Measurements from ENCODE around the gene MBD3L3.
"Not testable (repeated sequence)": the region's sequence is repeated elsewhere in the genome, so short reads cannot be mapped to it uniquely, and the experiment has no call there.

MBD3L3 gene

DNA sequence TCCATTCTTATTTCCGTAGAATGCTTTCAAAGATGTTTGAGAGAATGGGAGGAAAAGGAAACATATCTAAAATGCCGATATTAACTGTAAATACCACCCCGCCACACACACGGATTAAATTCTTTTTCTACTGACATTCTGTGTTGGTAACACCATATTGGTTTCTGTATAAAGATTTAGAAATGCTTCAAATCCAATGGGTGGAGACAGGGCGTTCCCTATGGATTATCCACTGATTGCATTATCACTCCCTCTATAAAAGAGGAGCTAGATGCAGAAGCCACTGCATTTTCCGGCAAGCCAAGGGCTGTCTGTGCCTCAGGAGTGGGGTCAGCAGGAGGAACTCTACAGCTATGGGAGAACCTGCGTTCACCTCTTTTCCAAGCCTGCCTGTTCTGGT, 9.5 kb downstream of the MBD3L3 start, which contains the start of gene MBD3L2:
TSS of gene MBD3L2 (plus strand) at position 301 of the 400 bp plus-strand sequence. CDS start at position 354, 53 bp downstream.
- not testable (repeated sequence) for H3F3A ChIP-seq (ENCODE audit: low read depth); H3K79me2 ChIP-seq (ENCODE audit: insufficient read depth, low read length); H3K36me3 ChIP-seq (ENCODE audit: insufficient read depth, low read length); H2AFZ ChIP-seq (ENCODE audit: low read length); H3K4me1 ChIP-seq (ENCODE audit: insufficient read depth, low read length, poor library complexity, severe bottlenecking); H3K9me2 ChIP-seq (replicated peaks; ENCODE audit: low read depth, low read length); H3K4me3 ChIP-seq (ENCODE audit: low read length, poor library complexity, severe bottlenecking); H4K20me1 ChIP-seq (ENCODE audit: insufficient read depth, low read length, poor library complexity, severe bottlenecking); H3K9me3 ChIP-seq (ENCODE audit: insufficient read depth, low read depth, low read length); H3K9ac ChIP-seq (ENCODE audit: low read depth, low read length, poor library complexity, severe bottlenecking); H3K27me3 ChIP-seq (ENCODE audit: insufficient read depth, low read length, poor library complexity, severe bottlenecking); H3K4me2 ChIP-seq (ENCODE audit: low read depth, low read length, poor library complexity, severe bottlenecking)

DNA sequence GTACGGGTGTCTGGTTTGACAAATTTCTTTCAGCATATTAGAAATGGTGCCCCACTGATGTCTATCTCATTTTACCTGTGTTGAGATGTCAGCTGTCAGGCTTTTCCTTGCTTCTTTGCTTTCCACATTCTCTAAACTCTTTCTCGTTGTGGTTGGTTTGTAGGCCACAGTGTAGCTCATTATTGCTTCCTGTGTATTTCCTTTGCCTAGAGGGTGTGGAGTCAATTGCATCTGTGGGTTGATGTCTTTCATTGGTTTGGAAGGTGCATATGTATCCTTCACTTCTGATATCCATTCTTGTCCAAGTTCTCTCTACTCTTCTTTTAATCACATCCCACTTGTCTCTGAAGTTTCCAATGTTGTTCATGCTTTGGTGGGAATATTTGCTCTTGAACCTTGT, 16.9 kb downstream of the MBD3L3 start:
- not testable (repeated sequence) for H3K4me3 ChIP-seq (ENCODE audit: low read length, poor library complexity, severe bottlenecking); H3F3A ChIP-seq (ENCODE audit: low read depth); H3K79me2 ChIP-seq (ENCODE audit: insufficient read depth, low read length); H3K9me3 ChIP-seq (ENCODE audit: insufficient read depth, low read depth, low read length); H2AFZ ChIP-seq (ENCODE audit: low read length); H3K36me3 ChIP-seq (ENCODE audit: insufficient read depth, low read length); H3K9me2 ChIP-seq (replicated peaks; ENCODE audit: low read depth, low read length); H3K27me3 ChIP-seq (ENCODE audit: insufficient read depth, low read length, poor library complexity, severe bottlenecking); H3K9ac ChIP-seq (ENCODE audit: low read depth, low read length, poor library complexity, severe bottlenecking); H3K4me2 ChIP-seq (ENCODE audit: low read depth, low read length, poor library complexity, severe bottlenecking); H3K4me1 ChIP-seq (ENCODE audit: insufficient read depth, low read length, poor library complexity, severe bottlenecking); H4K20me1 ChIP-seq (ENCODE audit: insufficient read depth, low read length, poor library complexity, severe bottlenecking)

DNA sequence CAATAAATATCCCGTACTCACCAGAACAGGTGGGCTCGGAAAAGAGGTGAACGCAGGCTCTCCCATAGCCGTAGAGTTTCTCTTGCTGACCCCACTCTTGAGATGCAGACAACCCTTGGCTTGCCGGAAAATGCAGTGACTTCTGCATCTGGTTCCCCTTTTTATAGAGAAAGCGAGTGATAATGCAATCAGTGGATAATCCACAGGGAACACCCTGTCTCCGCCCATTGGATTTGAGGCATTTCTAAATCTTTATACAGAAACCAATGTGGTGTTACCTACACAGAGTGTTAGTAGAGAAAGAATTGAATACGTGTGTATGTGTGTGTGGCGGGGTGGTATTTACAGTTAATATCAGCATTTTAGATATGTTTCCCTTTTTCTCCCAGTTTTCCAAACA, 18.4 kb downstream of the MBD3L3 start, which contains the start of gene MBD3L4:
TSS of gene MBD3L4 (minus strand) at position 101 of the 400 bp plus-strand sequence. CDS start at position 66, 35 bp downstream.
- not testable (repeated sequence) for H4K20me1 ChIP-seq (ENCODE audit: insufficient read depth, low read length, poor library complexity, severe bottlenecking); H3K9ac ChIP-seq (ENCODE audit: low read depth, low read length, poor library complexity, severe bottlenecking); H2AFZ ChIP-seq (ENCODE audit: low read length); H3K4me3 ChIP-seq (ENCODE audit: low read length, poor library complexity, severe bottlenecking); H3F3A ChIP-seq (ENCODE audit: low read depth); H3K9me3 ChIP-seq (ENCODE audit: insufficient read depth, low read depth, low read length); H3K79me2 ChIP-seq (ENCODE audit: insufficient read depth, low read length); H3K4me2 ChIP-seq (ENCODE audit: low read depth, low read length, poor library complexity, severe bottlenecking); H3K4me1 ChIP-seq (ENCODE audit: insufficient read depth, low read length, poor library complexity, severe bottlenecking); H3K27me3 ChIP-seq (ENCODE audit: insufficient read depth, low read length, poor library complexity, severe bottlenecking); H3K36me3 ChIP-seq (ENCODE audit: insufficient read depth, low read length); H3K9me2 ChIP-seq (replicated peaks; ENCODE audit: low read depth, low read length)

DNA sequence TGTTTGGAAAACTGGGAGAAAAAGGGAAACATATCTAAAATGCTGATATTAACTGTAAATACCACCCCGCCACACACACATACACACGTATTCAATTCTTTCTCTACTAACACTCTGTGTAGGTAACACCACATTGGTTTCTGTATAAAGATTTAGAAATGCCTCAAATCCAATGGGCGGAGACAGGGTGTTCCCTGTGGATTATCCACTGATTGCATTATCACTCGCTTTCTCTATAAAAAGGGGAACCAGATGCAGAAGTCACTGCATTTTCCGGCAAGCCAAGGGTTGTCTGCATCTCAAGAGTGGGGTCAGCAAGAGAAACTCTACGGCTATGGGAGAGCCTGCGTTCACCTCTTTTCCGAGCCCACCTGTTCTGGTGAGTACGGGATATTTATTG, 28.2 kb downstream of the MBD3L3 start, which contains the start of gene MBD3L5:
TSS of gene MBD3L5 (plus strand) at position 301 of the 400 bp plus-strand sequence. CDS start at position 335, 34 bp downstream.
- H3K4me2 ChIP-seq (ENCODE audit: low read depth, low read length, poor library complexity, severe bottlenecking); H3K79me2 ChIP-seq (ENCODE audit: insufficient read depth, low read length): not testable (repeated sequence)

DNA sequence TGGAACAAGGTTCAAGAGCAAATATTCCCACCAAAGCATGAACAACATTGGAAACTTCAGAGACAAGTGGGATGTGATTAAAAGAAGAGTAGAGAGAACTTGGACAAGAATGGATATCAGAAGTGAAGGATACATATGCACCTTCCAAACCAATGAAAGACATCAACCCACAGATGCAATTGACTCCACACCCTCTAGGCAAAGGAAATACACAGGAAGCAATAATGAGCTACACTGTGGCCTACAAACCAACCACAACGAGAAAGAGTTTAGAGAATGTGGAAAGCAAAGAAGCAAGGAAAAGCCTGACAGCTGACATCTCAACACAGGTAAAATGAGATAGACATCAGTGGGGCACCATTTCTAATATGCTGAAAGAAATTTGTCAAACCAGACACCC, 29.7 kb downstream of the MBD3L3 start:
- H3K9me3 ChIP-seq (ENCODE audit: insufficient read depth, low read depth, low read length); H3K4me1 ChIP-seq (ENCODE audit: insufficient read depth, low read length, poor library complexity, severe bottlenecking); H3K9me2 ChIP-seq (replicated peaks; ENCODE audit: low read depth, low read length); H3K4me2 ChIP-seq (ENCODE audit: low read depth, low read length, poor library complexity, severe bottlenecking); H4K20me1 ChIP-seq (ENCODE audit: insufficient read depth, low read length, poor library complexity, severe bottlenecking); H3K36me3 ChIP-seq (ENCODE audit: insufficient read depth, low read length); H3K79me2 ChIP-seq (ENCODE audit: insufficient read depth, low read length); H3K9ac ChIP-seq (ENCODE audit: low read depth, low read length, poor library complexity, severe bottlenecking); H3F3A ChIP-seq (ENCODE audit: low read depth); H3K27me3 ChIP-seq (ENCODE audit: insufficient read depth, low read length, poor library complexity, severe bottlenecking); H3K4me3 ChIP-seq (ENCODE audit: low read length, poor library complexity, severe bottlenecking); H2AFZ ChIP-seq (ENCODE audit: low read length): not testable (repeated sequence)

More for the DNA sequence above, 28.2 kb downstream of the MBD3L3 start, which contains the start of gene MBD3L5:
- not testable (repeated sequence) for H3K9ac ChIP-seq (ENCODE audit: low read depth, low read length, poor library complexity, severe bottlenecking); H3K36me3 ChIP-seq (ENCODE audit: insufficient read depth, low read length); H3K4me3 ChIP-seq (ENCODE audit: low read length, poor library complexity, severe bottlenecking); H3K27me3 ChIP-seq (ENCODE audit: insufficient read depth, low read length, poor library complexity, severe bottlenecking); H3K9me2 ChIP-seq (replicated peaks; ENCODE audit: low read depth, low read length); H3K4me1 ChIP-seq (ENCODE audit: insufficient read depth, low read length, poor library complexity, severe bottlenecking); H2AFZ ChIP-seq (ENCODE audit: low read length); H4K20me1 ChIP-seq (ENCODE audit: insufficient read depth, low read length, poor library complexity, severe bottlenecking); H3F3A ChIP-seq (ENCODE audit: low read depth); H3K9me3 ChIP-seq (ENCODE audit: insufficient read depth, low read depth, low read length)

DNA sequence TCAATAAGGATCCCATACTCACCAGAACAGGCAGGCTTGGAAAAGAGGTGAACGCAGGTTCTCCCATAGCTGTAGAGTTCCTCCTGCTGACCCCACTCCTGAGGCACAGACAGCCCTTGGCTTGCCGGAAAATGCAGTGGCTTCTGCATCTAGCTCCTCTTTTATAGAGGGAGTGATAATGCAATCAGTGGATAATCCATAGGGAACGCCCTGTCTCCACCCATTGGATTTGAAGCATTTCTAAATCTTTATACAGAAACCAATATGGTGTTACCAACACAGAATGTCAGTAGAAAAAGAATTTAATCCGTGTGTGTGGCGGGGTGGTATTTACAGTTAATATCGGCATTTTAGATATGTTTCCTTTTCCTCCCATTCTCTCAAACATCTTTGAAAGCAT, 37.1 kb downstream of the MBD3L3 start, which contains the start of gene MBD3L2B:
TSS of gene MBD3L2B (minus strand) at position 101 of the 400 bp plus-strand sequence. CDS start at position 67, 34 bp downstream.
- not testable (repeated sequence) for H2AFZ ChIP-seq (ENCODE audit: low read length); H3K4me3 ChIP-seq (ENCODE audit: low read length, poor library complexity, severe bottlenecking); H3K36me3 ChIP-seq (ENCODE audit: insufficient read depth, low read length); H3K4me1 ChIP-seq (ENCODE audit: insufficient read depth, low read length, poor library complexity, severe bottlenecking); H3K79me2 ChIP-seq (ENCODE audit: insufficient read depth, low read length); H3K4me2 ChIP-seq (ENCODE audit: low read depth, low read length, poor library complexity, severe bottlenecking); H3K9me3 ChIP-seq (ENCODE audit: insufficient read depth, low read depth, low read length); H3F3A ChIP-seq (ENCODE audit: low read depth); H4K20me1 ChIP-seq (ENCODE audit: insufficient read depth, low read length, poor library complexity, severe bottlenecking); H3K27me3 ChIP-seq (ENCODE audit: insufficient read depth, low read length, poor library complexity, severe bottlenecking); H3K9me2 ChIP-seq (replicated peaks; ENCODE audit: low read depth, low read length); H3K9ac ChIP-seq (ENCODE audit: low read depth, low read length, poor library complexity, severe bottlenecking)
